GM23338 (cell line): ENCODE results near the gene ASAP2. TPM values are rescaled to one million over a fixed set of nuclear protein-coding genes. Genes with fewer than 3 reads are reported as not detected.

ENCODE experiments used
- ATAC-seq: fragments of 200-7000 bp; cut with Tn5 transposase; 3 replicates; pipeline ENCODE4 v1.9.1; 2020
- DNase-seq: peaks from one replicate; pipeline ENCODE4 v3.0.0-alpha.2; 2015; ENCODE audit warnings: low spot score
- H2AFZ ChIP-seq: fragments of 200-600 bp; sonication (generic); 2 replicates; pipeline ENCODE4 v1.8.0; 2016; ENCODE audit warnings: antibody characterized with exemption, mild to moderate bottlenecking, moderate library complexity
- H3F3A ChIP-seq: fragments of 200-600 bp; sonication (generic); replicated peaks from 2 replicates; pipeline ENCODE4 v1.8.0; 2017; ENCODE audit warnings: antibody characterized with exemption, mixed run types, low read depth
- H3K27ac ChIP-seq: fragments of 200-600 bp; sonication (generic); 2 replicates; pipeline ENCODE4 v1.6.1; 2016; ENCODE audit warnings: low read depth
- H3K27me3 ChIP-seq: fragments of 200-600 bp; sonication (generic); 2 replicates; pipeline ENCODE4 v1.8.0; 2016; ENCODE audit warnings: mild to moderate bottlenecking, mixed run types, moderate library complexity; ENCODE audit not compliant: insufficient read depth
- H3K36me3 ChIP-seq: fragments of 200-600 bp; sonication (generic); 2 replicates; pipeline ENCODE4 v1.8.0; 2016; ENCODE audit warnings: mild to moderate bottlenecking; ENCODE audit not compliant: insufficient read depth
- H3K4me1 ChIP-seq: fragments of 200-600 bp; sonication (generic); 2 replicates; pipeline ENCODE4 v1.8.0; 2016; ENCODE audit warnings: mild to moderate bottlenecking, moderate library complexity; ENCODE audit not compliant: insufficient read depth
- H3K4me2 ChIP-seq: fragments of 200-600 bp; sonication (generic); 2 replicates; pipeline ENCODE4 v1.7.1; 2017; ENCODE audit warnings: mixed run types
- H3K4me3 ChIP-seq: fragments of 200-600 bp; sonication (generic); 2 replicates; pipeline ENCODE4 v1.6.1; 2016; ENCODE audit warnings: mixed run types
- H3K79me2 ChIP-seq: fragments of 200-600 bp; sonication (generic); replicated peaks from 2 replicates; pipeline ENCODE4 v1.8.0; 2017; ENCODE audit warnings: mild to moderate bottlenecking; ENCODE audit not compliant: insufficient read depth
- H3K9me2 ChIP-seq: fragments of 200-600 bp; sonication (generic); 2 replicates; pipeline ENCODE4 v1.8.0; 2017; ENCODE audit not compliant: insufficient read depth
- H4K20me1 ChIP-seq: fragments of 200-600 bp; sonication (generic); replicated peaks from 2 replicates; pipeline ENCODE4 v1.8.0; 2017; ENCODE audit warnings: mild to moderate bottlenecking; ENCODE audit not compliant: insufficient read depth
- H3K27ac Mint-ChIP-seq: 2 replicates; pipeline ENCODE4 v1.8.0; 2020; ENCODE audit warnings: inconsistent platforms, mild to moderate bottlenecking, moderate library complexity, mixed read lengths
- H3K27me3 Mint-ChIP-seq: 3 replicates; pipeline ENCODE4 v1.8.0; 2022; ENCODE audit warnings: low read depth, mild to moderate bottlenecking, moderate library complexity, mixed read lengths, inconsistent platforms; ENCODE audit not compliant: insufficient read depth, poor library complexity
- H3K36me3 Mint-ChIP-seq: 3 replicates; pipeline ENCODE4 v1.8.0; 2021; ENCODE audit warnings: low read depth, mild to moderate bottlenecking, inconsistent platforms, moderate library complexity, mixed read lengths
- H3K4me1 Mint-ChIP-seq: 3 replicates; pipeline ENCODE4 v1.8.0; 2020; ENCODE audit warnings: mild to moderate bottlenecking, inconsistent platforms, mixed read lengths
- H3K4me3 Mint-ChIP-seq: 3 replicates; pipeline ENCODE4 v1.8.0; 2021; ENCODE audit warnings: moderate library complexity, mild to moderate bottlenecking, inconsistent platforms, mixed read lengths
- H3K9me3 Mint-ChIP-seq: 3 replicates; pipeline ENCODE4 v1.8.0; 2020; ENCODE audit warnings: moderate library complexity, mild to moderate bottlenecking, inconsistent platforms, mixed read lengths
- CREB1 ChIP-seq: fragments of 250-450 bp; sonication (Bioruptor Pico); IDR thresholded peaks from 2 replicates; pipeline ENCODE4 v1.5.0; 2020; ENCODE audit warnings: low read depth, mild to moderate bottlenecking, moderate library complexity
- ETS1 ChIP-seq: IDR thresholded peaks from 2 replicates; pipeline ENCODE4 v1.6.1; 2016; ENCODE audit warnings: antibody characterized with exemption
- EZH2 ChIP-seq: fragments of 200-600 bp; sonication (generic); IDR thresholded peaks from one replicate; pipeline ENCODE4 v1.8.0; 2017; ENCODE audit warnings: antibody characterized with exemption, mild to moderate bottlenecking, low read depth; ENCODE audit not compliant: unreplicated experiment
- EZH2phosphoT487 ChIP-seq: fragments of 200-600 bp; sonication (generic); IDR thresholded peaks from one replicate; pipeline ENCODE4 v1.8.1; 2018; ENCODE audit warnings: antibody characterized with exemption; ENCODE audit not compliant: unreplicated experiment
- JUNB ChIP-seq: IDR thresholded peaks from one replicate; pipeline ENCODE4 v1.6.1; 2016; ENCODE audit warnings: antibody characterized with exemption; ENCODE audit not compliant: unreplicated experiment
- POLR2AphosphoS5 ChIP-seq: IDR thresholded peaks from 2 replicates; pipeline ENCODE4 v1.6.1; 2016; ENCODE audit warnings: antibody characterized with exemption, low read depth
- REST ChIP-seq: IDR thresholded peaks from one replicate; pipeline ENCODE4 v1.6.1; 2018; ENCODE audit warnings: antibody characterized with exemption; ENCODE audit not compliant: unreplicated experiment
- STAT1 ChIP-seq: IDR thresholded peaks from one replicate; pipeline ENCODE4 v1.6.1; 2016; ENCODE audit warnings: antibody characterized with exemption; ENCODE audit not compliant: unreplicated experiment
- ZNF114 ChIP-seq: fragments of 250-450 bp; sonication (Bioruptor Pico); IDR thresholded peaks from 2 replicates; pipeline ENCODE4 v1.5.0; 2020; ENCODE audit warnings: mild to moderate bottlenecking, moderate library complexity
- ZNF331 ChIP-seq: fragments of 250-450 bp; sonication (Bioruptor Pico); IDR thresholded peaks from 2 replicates; pipeline ENCODE4 v1.5.0; 2020; ENCODE audit warnings: low read depth, mild to moderate bottlenecking, moderate library complexity
- polyA plus RNA-seq: library from polyadenylated mRNA; unstranded; fragments of >200 nt; fragmentation: Nextera tagmentation; extraction: Ambion mirVana; gene quantifications from 2 replicates; pipeline ENCODE4 v1.2.1, GENCODE V29; 2016
- total RNA-seq: library from RNA; depleted of rRNA; stranded (reverse); fragments of >200 nt; shearing (Covaris generic); gene quantifications from 2 replicates; pipeline ENCODE4 v1.2.3, GENCODE V29; 2014
- TF ChIP-seq, protein P1 (sequence below), 2 experiments: fragments of 200-600 bp in 1 of 2; sonication (generic) in 1 of 2; conservative IDR thresholded peaks; 2 replicates each; pipeline versions ENCODE4 v1.5.1 to v1.6.1; 2016 to 2017; ENCODE audit warnings: antibody characterized with exemption in 2 of 2, low read depth in 2 of 2, mild to moderate bottlenecking in 2 of 2, moderate library complexity in 1 of 2

ASAP2 gene
- total and polyA plus RNA-seq, 2 experiments from 2014 or later: 2.6 to 15.6 TPM

DNA sequence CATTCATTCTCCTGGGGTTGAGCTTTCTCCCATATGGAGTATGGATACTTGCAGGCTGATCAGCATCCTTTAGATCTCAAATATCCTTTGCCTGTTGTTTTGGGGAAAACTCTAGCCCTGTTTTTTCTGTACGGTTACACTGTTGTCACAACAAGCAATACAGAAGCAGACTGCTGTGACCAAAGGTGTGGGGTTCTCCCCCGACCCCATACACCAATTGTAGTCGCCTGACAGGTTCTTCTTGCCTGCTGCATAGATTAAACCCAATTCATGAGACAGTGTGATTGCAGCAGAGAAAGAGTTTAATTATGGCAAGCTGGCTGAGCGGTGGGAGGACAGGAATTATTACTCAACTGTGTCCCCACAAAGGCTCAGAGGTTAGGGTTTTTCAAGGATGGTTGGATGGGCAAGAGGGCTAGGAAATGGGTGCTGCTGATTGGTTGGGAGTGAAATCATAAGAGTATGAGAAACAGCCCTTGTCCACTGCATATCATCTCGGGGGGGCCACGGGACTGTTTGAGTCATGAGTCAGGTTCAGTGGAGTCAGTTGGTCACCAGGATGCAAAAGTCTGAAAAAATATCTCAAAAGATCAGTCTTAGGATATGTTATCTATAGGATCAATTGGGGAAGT, 176.1 kb downstream of the ASAP2 start:
- Histone ChIP-seq H3K9me2 (no peaks in the 10 kb centered on the region), H3K36me3 (no peaks in the 10 kb centered on the region; the same call in 1 of the 2 replicates), H3K79me2 (no peaks in the 10 kb centered on the region), H3K27me3 (no peaks in the 10 kb centered on the region), H4K20me1 (no peaks in the 10 kb centered on the region), H3K27ac (no peak overlapping the region), H3K4me1 (peaks cover 1% of the 10 kb centered on the region; the same call in 1 of the 2 replicates), H3K4me2 (no peak overlapping the region), H2AFZ (no peak overlapping the region), H3K4me3 (no peak overlapping the region), H3F3A (no peaks in the 10 kb centered on the region)
- Mint-ChIP-seq H3K9me3 (no peaks in the 10 kb centered on the region), H3K4me3 (no peak overlapping the region), H3K4me1 (peaks cover 11% of the 10 kb centered on the region; the same call in 2 of the 3 replicates), H3K27me3 (peaks cover 2% of the 10 kb centered on the region), H3K27ac (no peak overlapping the region), H3K36me3 (peaks cover 22% of the 10 kb centered on the region)
- DNase-seq (no peak), ATAC-seq (no peak)
- no peak for TF ChIP-seq REST
- TF ChIP-seq CREB1 (CRISPR knock-in tag): no peak
- TF ChIP-seq ZNF331 (CRISPR knock-in tag): no peak
- no peak for TF ChIP-seq ZNF114
- TF ChIP-seq POLR2AphosphoS5: no peak
- no peak for TF ChIP-seq EZH2
- TF ChIP-seq JUNB: no peak
- TF ChIP-seq STAT1: no peak
- TF ChIP-seq EZH2phosphoT487: no peak
- TF ChIP-seq, protein P1, sequence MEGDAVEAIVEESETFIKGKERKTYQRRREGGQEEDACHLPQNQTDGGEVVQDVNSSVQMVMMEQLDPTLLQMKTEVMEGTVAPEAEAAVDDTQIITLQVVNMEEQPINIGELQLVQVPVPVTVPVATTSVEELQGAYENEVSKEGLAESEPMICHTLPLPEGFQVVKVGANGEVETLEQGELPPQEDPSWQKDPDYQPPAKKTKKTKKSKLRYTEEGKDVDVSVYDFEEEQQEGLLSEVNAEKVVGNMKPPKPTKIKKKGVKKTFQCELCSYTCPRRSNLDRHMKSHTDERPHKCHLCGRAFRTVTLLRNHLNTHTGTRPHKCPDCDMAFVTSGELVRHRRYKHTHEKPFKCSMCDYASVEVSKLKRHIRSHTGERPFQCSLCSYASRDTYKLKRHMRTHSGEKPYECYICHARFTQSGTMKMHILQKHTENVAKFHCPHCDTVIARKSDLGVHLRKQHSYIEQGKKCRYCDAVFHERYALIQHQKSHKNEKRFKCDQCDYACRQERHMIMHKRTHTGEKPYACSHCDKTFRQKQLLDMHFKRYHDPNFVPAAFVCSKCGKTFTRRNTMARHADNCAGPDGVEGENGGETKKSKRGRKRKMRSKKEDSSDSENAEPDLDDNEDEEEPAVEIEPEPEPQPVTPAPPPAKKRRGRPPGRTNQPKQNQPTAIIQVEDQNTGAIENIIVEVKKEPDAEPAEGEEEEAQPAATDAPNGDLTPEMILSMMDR (conservative IDR thresholded peaks at IDR 0.05; ENCODE audit: low read depth in 2 of 2): no peak
- no peak for TF ChIP-seq ETS1
